Measurements from ENCODE around the gene ZBTB47.

ZBTB47 gene

GRCh38 chr3:42653560-42654330 is at the start of gene ZBTB47:
Gene ZBTB47, plus strand, starts transcription at chr3:42653697. Its CDS starts 4,659 bp downstream, at chr3:42658356.
- Mint-ChIP-seq H3K4me1 (peaks cover 21% of the 10 kb centered on the region), H3K4me3 (peak within 1 kb of the TSS; percentile 89 to 94), H3K27me3 (peaks cover 15% of the 10 kb centered on the region), H3K9me3 (no peaks in the 10 kb centered on the region), H3K27ac (peak within 1 kb of the TSS; percentile 85 to 95)
- no peak for DNase-seq
- peak; percentile 44 for ATAC-seq

GRCh38 chr3:42605546-42606173 is 47.8 kb upstream of the ZBTB47 start:
- Mint-ChIP-seq H3K27ac (peak overlapping the region in 1 of 2 donors; percentile 42), H3K4me1 (peaks cover 71% of the 10 kb centered on the region), H3K27me3 (no peaks in the 10 kb centered on the region), H3K4me3 (no peak overlapping the region), H3K9me3 (no peaks in the 10 kb centered on the region)
- ATAC-seq: no peak
- DNase-seq: no peak

- Mint-ChIP-seq H3K27ac (no peak overlapping the region), H3K4me3 (no peak overlapping the region), H3K4me1 (peaks cover 78% of the 10 kb centered on the region), H3K27me3 (no peaks in the 10 kb centered on the region), H3K9me3 (no peaks in the 10 kb centered on the region)
- no peak for DNase-seq
- no peak for ATAC-seq
These were observed 44.9 kb upstream of the ZBTB47 start for GRCh38 chr3:42608581-42608980.

- no peak for DNase-seq
- Mint-ChIP-seq H3K4me3 (peak overlapping the region in 1 of 2 donors; percentile 24), H3K27me3 (no peaks in the 10 kb centered on the region), H3K4me1 (peaks cover 61% of the 10 kb centered on the region), H3K9me3 (no peaks in the 10 kb centered on the region), H3K27ac (peak overlapping the region in 1 of 2 donors; percentile 33)
- ATAC-seq: no peak
These were observed 42.5 kb upstream of the ZBTB47 start for GRCh38 chr3:42610976-42611375.

GRCh38 chr3:42612217-42612616 is 41.3 kb upstream of the ZBTB47 start:
- Mint-ChIP-seq H3K27ac (no peak overlapping the region), H3K4me1 (peaks cover 64% of the 10 kb centered on the region), H3K4me3 (no peak overlapping the region), H3K27me3 (no peaks in the 10 kb centered on the region), H3K9me3 (no peaks in the 10 kb centered on the region)
- no peak for ATAC-seq
- no peak for DNase-seq

- DNase-seq (no peak), ATAC-seq (no peak)
- Mint-ChIP-seq H3K27ac (no peak overlapping the region), H3K4me1 (peaks cover 58% of the 10 kb centered on the region), H3K4me3 (no peak overlapping the region), H3K27me3 (no peaks in the 10 kb centered on the region), H3K9me3 (no peaks in the 10 kb centered on the region)
These were observed 40.6 kb upstream of the ZBTB47 start for GRCh38 chr3:42612928-42613327.

GRCh38 chr3:42613462-42613861 is 40.0 kb upstream of the ZBTB47 start:
- no peak for DNase-seq
- Mint-ChIP-seq H3K9me3 (no peaks in the 10 kb centered on the region), H3K27me3 (no peaks in the 10 kb centered on the region), H3K4me1 (peaks cover 54% of the 10 kb centered on the region), H3K27ac (no peak overlapping the region), H3K4me3 (no peak overlapping the region)
- no peak for ATAC-seq

GRCh38 chr3:42631620-42632019 is 21.9 kb upstream of the ZBTB47 start:
- DNase-seq (no peak), ATAC-seq (no peak)
- Mint-ChIP-seq H3K9me3 (no peaks in the 10 kb centered on the region), H3K27ac (no peak overlapping the region), H3K4me3 (no peak overlapping the region), H3K4me1 (peaks cover 9% of the 10 kb centered on the region), H3K27me3 (no peaks in the 10 kb centered on the region)

- Mint-ChIP-seq H3K4me1 (peaks cover 8% of the 10 kb centered on the region), H3K4me3 (no peak overlapping the region), H3K9me3 (no peaks in the 10 kb centered on the region), H3K27ac (no peak overlapping the region), H3K27me3 (no peaks in the 10 kb centered on the region)
- ATAC-seq (no peak), DNase-seq (no peak)
These were observed 21.4 kb upstream of the ZBTB47 start for GRCh38 chr3:42632146-42632545.

- DNase-seq (no peak), ATAC-seq (no peak)
- H3K9me3 Mint-ChIP-seq: no peaks in the 10 kb centered on the region
- H3K4me1 Mint-ChIP-seq: peaks cover 4% of the 10 kb centered on the region
- H3K27me3 Mint-ChIP-seq: no peaks in the 10 kb centered on the region
- H3K4me3 Mint-ChIP-seq: no peak overlapping the region
- peak overlapping the region in 1 of 2 donors; percentile 82 for H3K27ac Mint-ChIP-seq
These were observed 20.0 kb upstream of the ZBTB47 start for GRCh38 chr3:42633544-42633943.

- Mint-ChIP-seq H3K4me3 (no peak overlapping the region), H3K27ac (peak overlapping the region in 1 of 2 donors; percentile 62), H3K4me1 (peaks cover 4% of the 10 kb centered on the region), H3K27me3 (no peaks in the 10 kb centered on the region), H3K9me3 (no peaks in the 10 kb centered on the region)
- DNase-seq (no peak), ATAC-seq (peak; percentile 75)
These were observed 18.4 kb upstream of the ZBTB47 start for GRCh38 chr3:42635111-42635510.

GRCh38 chr3:42637001-42637400 is 16.5 kb upstream of the ZBTB47 start:
- ATAC-seq: no peak
- no peaks in the 10 kb centered on the region for H3K27me3 Mint-ChIP-seq
- H3K4me1 Mint-ChIP-seq: peaks cover 10% of the 10 kb centered on the region
- no peak for DNase-seq
- H3K9me3 Mint-ChIP-seq: no peaks in the 10 kb centered on the region
- H3K4me3 Mint-ChIP-seq: no peak overlapping the region
- H3K27ac Mint-ChIP-seq: no peak overlapping the region

- ATAC-seq (peak; percentile 94), DNase-seq (peak in 1 of 2 donors; percentile 66)
- H3K4me1 Mint-ChIP-seq: peaks cover 10% of the 10 kb centered on the region
- no peak overlapping the region for H3K4me3 Mint-ChIP-seq
- H3K9me3 Mint-ChIP-seq: no peaks in the 10 kb centered on the region
- H3K27me3 Mint-ChIP-seq: no peaks in the 10 kb centered on the region
- H3K27ac Mint-ChIP-seq: no peak overlapping the region
These were observed 15.1 kb upstream of the ZBTB47 start for GRCh38 chr3:42638339-42638842.

GRCh38 chr3:42639192-42639591 is 14.3 kb upstream of the ZBTB47 start:
- ATAC-seq (no peak), DNase-seq (no peak)
- Mint-ChIP-seq H3K27ac (no peak overlapping the region), H3K4me3 (no peak overlapping the region), H3K27me3 (no peaks in the 10 kb centered on the region), H3K9me3 (no peaks in the 10 kb centered on the region), H3K4me1 (peaks cover 10% of the 10 kb centered on the region)

GRCh38 chr3:42640129-42640528 is 13.4 kb upstream of the ZBTB47 start:
- Mint-ChIP-seq H3K27me3 (no peaks in the 10 kb centered on the region), H3K4me1 (peaks cover 18% of the 10 kb centered on the region), H3K4me3 (no peak overlapping the region), H3K9me3 (no peaks in the 10 kb centered on the region), H3K27ac (no peak overlapping the region)
- DNase-seq (no peak), ATAC-seq (no peak)

- H3K27me3 Mint-ChIP-seq: no peaks in the 10 kb centered on the region
- ATAC-seq (no peak), DNase-seq (no peak)
- peaks cover 18% of the 10 kb centered on the region for H3K4me1 Mint-ChIP-seq
- no peak overlapping the region for H3K4me3 Mint-ChIP-seq
- H3K27ac Mint-ChIP-seq: peak overlapping the region; percentile 70 to 82
- no peaks in the 10 kb centered on the region for H3K9me3 Mint-ChIP-seq
These were observed 12.6 kb upstream of the ZBTB47 start for GRCh38 chr3:42640771-42641370.
